ENCODE data around the gene RP2. TPM values are rescaled to one million over a fixed set of nuclear protein-coding genes. Genes with fewer than 3 reads are reported as not detected.

Gene RP2
- 8.7 to 14.6 TPM (median 10.4 TPM) in 5 replicates for total RNA-seq (2022; extraction: Qiagen RNA extraction)

GRCh38 chrX:46836701-46837557 lies at the start of gene RP2:
Gene RP2 (plus strand): TSS chrX:46837043. CDS start chrX:46837101, 58 bp downstream.

DNA sequence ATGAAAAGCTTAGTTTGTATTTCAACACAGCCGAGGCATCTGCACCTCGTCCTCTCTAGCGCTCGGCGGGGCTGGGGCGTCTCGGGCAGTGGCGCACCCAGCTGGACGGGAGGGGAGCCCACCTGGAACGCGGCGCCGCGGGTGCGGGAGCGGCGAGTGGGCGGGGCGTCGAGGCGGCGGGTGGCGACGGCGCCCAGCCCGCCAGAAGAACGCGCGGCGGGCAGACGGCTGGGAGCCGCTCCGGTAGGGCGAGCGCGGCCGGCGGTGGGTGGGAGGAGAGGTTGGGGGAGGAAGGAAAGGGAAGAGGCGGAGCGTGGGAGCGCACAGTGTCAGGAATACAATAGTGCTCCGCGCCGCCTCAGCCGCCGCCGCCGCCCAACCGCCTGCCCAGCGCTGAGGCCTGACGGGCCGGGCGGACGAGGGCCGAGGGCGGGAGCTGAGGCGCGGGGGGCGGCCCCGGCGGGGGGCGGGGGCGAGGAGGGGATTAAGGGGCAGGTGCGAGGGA lies 75.3 kb downstream of the RP2 start, which contains the start of gene JADE3:
TSS of gene JADE3 (plus strand) at position 324 of the 505 bp plus-strand sequence. CDS start 72,474 bp downstream, outside the sequence.

Other genes starting within 250 kb of the RP2 start
- 8.4 to 12.8 TPM (median 11.6 TPM) in 5 replicates for gene SLC9A7, start 77.9 kb upstream of the RP2 start, total RNA-seq (2022; extraction: Qiagen RNA extraction)
- 10.4 to 14.8 TPM (median 12.2 TPM) in 5 replicates for gene JADE3, start 75.4 kb downstream of the RP2 start, total RNA-seq (2022; extraction: Qiagen RNA extraction)
- gene RGN, start 241.4 kb downstream of the RP2 start, total RNA-seq (2022; extraction: Qiagen RNA extraction), result 0.09 TPM in 1 of 5 replicates, not detected in the others

Data from A549 treated with CORT108297 at 1 μM for 4 hours (cell line).